GM15510 (cell line): ENCODE data around the gene SLC1A4.

Experiments used
- POLR2A ChIP-seq: IDR thresholded peaks from 3 replicates; pipeline ENCODE4 v1.6.1; 2011; ENCODE audit warnings: borderline replicate concordance; ENCODE audit not compliant: insufficient read length; ENCODE audit errors: extremely low read depth

The SLC1A4 gene

DNA sequence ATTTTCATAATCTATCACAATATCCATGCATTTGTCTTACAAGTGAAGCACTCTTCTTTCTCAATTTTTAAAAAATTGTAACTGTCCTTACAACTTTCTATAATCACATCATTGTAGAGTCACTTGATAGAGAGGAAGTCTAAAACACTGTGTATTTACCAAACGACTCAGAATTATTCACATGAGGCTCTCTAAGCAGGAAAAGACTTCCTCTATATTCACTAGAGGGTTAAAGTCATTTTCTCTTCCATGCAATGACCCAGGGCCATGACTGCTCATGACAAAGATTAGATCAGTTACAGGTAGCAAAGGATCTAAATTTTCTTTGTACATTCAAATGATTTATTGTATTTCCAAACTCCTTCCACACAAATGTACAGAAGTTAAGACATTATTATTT, 9.0 kb upstream of the SLC1A4 start:
- no peak for TF ChIP-seq POLR2A

DNA sequence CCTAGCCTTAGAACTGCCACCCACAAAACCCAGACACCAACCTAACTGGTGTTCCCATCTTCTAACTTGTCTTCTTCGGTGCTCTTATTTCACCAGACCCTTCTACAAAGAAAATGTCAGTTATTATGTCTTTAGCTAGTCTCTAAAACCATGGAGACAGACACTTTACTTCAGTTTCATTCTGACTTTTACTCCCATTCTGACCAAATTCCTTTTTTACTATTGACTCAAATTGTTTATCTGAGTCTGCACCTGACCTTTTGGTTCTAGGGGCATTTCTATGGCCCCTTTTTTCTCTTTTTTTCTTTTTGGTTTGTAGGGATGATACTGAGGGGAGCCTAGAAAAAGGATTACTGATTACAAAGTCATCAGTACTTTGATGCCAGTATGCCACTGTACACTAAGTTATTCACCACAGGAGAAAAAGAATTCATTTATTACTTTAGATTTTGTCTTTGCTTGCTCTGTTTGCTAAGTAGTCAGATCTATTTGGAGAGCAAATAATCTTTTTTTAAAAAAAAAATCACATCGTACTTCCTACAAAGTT, 6.8 kb upstream of the SLC1A4 start:
- no peak for TF ChIP-seq POLR2A

DNA sequence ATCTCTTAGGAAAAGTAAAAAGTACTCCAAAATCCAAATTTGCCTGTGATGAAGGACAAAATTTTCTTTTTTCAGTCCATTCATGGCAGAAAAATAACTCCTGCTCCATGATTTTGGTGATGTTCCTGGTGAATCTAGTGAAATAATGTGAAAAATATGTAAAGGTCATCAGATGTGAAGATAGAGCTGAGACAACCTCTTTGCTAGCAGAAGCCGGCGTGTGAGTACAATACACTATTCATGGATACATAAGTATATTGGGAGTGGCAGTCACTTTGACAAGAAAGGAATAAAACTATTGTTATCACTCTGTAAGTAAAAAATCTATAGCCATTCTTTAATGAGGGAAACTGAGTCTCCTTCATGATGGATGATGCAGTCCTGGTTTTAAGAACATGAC, 6.3 kb upstream of the SLC1A4 start:
- no peak for TF ChIP-seq POLR2A

DNA sequence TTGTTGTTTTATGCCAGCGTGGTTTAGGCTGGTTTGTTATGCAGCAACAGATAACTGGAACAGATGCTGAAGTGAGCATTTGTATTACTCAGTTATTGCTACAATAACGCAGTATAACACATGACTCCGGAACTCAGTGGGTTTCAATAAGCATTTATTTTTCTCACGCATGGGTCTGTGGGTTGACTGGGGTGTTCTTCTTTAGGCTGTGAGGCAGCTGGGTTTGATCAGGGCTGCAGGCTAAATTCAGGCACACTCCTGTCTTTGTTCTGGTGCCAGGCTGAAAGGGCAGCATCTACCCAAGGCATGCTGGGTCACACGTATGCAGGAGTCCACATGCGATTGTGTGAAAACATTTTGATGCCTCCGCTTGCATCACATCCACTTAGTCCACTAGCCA, 3.8 kb upstream of the SLC1A4 start:
- no peak for TF ChIP-seq POLR2A

DNA sequence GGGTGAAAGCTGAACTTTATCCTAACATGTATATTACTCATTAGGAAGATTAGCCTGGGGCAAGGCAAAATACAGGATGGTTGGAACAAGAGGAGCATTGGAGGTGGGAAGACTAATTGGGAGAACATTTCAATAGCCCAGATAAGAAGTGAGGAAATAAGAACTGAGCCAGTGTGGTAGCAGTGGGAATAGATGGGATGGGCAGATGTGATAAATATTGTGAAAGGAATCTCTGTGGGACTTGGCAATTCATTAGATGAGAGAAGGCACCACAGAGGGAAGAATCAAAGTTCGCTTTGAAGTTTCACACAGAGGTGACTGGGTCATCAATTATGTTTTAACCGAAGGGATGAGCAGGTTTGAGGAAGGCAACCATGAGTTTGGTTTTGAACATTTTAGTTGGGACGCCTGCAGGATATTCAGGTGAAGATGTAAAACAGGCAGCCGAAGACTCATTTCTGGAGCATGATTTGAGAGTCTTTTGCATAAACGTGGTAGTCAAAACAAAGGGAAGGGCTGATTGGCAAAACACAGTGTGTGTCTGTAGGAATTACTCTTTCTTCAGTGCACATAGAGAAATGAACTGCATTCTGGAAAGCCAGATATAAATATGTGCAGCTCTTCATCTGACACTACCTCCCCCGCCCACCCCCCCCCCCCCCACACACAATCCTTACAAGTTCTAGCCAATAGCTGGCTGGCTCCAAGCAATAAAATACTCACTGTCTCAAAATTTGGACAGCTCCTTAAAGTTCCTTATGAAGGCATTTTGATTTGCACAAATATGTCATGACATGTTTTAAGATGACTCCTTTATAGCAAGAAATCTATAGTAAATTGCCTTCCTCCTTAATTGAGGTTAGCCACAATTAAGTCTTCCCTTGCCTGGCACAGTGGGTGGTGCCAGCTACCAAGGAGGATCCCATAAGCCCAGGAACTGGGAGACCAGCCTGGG, 1.9 kb upstream of the SLC1A4 start:
- no peak for TF ChIP-seq POLR2A

DNA sequence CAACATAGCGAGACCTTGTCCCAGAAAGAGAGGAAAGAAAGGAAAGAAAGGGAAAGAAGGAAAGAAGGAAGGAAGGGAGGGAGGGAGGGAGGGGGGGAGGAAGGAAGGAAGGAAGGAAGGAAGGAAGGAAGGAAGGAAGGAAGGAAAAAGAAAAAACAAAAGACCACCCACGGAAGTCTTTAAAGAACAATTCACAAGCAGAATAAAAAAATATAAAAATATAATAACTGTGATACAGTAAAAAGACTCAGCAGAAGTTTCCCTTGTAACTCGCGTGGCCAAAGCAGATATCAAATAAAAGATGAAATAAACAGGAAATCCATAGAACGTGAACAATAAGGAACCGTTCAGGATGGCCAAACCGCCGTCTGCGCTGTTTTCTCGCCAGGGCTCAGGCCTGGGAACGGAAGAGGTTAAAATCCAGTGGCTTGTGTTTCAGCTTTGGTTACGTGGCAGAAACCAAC, 1.2 kb upstream of the SLC1A4 start:
- no peak for TF ChIP-seq POLR2A

DNA sequence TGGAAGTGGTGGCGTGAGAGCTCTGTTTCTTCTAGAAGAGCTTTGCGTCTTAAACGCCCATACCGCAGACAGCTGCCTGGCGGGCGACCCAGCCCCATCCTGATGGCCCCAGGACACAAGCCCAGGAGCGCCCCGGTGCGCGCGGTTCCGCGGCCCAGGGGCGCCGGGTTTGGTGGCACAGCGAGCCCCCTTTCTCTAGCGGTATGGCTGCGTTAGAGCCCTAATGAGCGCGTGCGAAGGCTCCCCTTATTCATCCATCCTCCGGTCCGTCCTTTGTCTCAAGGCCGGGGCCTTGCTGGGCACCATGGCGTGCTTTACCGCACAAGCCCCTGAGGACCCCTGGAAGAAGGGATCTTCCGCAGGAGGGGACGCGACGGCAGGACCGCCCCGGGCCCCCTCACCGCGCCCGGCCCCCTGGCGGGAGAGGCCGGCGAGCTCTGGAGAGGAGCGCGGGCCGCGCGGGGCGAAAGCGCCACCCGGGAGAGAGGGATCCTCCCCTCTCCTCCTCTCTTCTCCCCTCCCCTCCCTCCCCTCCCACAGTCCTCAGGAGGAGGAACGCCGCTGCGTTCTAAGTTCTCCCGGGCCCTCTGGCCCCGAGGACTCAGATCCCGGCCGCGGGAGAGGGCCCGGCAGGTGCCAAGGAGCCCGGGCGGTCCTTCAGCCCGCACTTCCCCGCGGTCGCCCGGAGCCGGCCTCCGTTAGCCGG, 626 bp upstream of the SLC1A4 start:
- TF ChIP-seq POLR2A: peak; percentile 63

DNA sequence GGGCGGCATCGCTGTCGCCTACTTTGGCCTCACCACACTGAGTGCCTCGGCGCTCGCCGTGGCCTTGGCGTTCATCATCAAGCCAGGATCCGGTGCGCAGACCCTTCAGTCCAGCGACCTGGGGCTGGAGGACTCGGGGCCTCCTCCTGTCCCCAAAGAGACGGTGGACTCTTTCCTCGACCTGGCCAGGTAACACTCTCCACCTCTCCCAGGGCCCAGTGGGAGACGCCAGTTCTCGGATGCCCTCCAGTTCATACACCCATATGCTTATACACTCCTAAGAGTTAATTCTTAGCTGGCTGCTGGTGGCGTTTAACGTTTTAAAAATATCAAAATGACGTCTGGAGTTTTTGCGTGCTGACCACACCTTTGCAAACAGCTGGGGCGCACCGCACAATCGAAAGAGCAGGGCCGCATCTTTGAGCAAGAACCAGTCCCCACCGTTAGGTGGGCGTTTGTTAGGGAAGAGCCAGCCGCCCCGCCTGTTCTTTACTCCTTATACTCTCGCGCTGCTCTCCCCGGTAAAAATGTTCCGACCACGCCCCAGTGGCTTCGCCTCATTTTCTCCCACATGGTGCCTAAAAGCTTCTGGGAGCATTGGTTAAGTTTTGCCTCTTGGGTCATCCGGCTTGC, 899 bp downstream of the SLC1A4 start:
- TF ChIP-seq POLR2A: peak; percentile 13

DNA sequence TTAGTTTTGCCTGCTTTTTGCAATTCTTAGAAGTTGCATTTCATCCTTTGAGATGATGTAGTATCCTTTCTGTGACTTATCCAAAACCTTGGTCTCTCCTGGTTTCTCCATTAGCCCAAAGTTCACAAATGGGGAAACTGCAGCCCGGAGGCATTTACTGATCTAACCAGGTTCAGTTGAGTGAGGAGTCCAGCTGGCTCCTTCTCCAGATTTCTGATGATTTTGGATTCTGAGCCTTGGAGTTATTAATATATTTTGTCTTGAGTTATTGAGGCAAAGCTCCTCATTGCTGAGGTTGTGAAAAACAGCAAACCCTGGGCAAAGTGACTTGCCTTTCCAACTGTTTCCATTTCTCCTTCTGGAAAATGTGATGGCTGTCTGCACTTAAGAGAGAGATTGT, 1.7 kb downstream of the SLC1A4 start:
- TF ChIP-seq POLR2A: no peak

DNA sequence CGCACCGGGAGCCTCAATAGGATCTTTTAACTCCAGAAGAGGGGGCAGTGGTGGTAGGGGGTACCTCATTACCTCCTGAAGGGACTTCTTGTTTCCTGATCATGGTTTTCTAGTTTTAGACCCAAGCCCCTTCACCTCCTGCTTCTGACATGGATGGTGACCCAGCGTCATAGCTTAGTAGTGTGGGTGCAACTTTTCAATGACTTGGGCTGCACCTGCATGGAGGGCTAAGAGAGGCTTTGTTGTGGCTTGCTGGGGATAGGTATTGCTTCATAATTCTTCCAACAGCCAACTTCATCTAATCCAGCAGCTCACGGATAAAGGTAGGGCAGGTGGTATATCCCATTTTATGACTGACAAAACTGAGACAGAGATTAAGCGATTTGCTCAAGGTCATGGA, 3.0 kb downstream of the SLC1A4 start:
- no peak for TF ChIP-seq POLR2A

DNA sequence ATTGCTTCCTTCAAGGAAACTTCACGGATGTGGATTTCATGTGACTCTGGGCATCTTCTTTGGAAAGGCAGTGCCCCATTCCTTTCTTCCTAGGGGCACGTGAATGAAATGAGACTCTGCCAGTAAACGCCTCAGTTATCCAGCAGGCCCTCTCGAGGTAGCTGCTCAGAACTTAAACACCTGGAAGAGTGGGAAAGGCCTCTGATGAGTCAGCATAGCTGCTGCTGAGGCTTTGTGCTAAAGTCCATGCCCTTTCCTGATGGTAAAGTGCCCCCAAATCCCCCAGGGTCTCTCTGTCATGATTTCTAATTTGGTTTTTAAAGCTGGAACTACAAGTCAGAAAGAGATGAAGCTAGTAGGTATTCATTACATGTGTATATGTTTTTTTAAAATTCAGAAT, 3.8 kb downstream of the SLC1A4 start:
- no peak for TF ChIP-seq POLR2A

DNA sequence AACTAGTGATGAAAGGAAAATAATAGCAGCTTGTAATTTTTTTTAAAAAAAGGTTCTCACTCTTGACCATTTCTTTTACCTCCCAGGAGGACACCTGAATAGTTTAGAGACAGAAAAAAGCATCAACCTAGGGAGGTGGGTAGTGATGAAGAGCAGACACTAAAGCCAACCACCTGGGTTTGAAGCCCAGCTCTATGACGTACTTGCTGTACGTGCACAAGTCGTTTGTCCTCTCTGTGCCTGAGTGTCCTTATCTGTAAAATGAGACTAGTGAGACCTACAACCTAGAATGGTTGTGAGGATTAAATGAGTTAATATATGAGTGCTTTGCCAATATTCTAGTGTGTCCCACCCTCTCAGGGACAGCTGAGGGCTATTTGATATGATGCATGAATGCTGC, 5.8 kb downstream of the SLC1A4 start:
- no peak for TF ChIP-seq POLR2A

DNA sequence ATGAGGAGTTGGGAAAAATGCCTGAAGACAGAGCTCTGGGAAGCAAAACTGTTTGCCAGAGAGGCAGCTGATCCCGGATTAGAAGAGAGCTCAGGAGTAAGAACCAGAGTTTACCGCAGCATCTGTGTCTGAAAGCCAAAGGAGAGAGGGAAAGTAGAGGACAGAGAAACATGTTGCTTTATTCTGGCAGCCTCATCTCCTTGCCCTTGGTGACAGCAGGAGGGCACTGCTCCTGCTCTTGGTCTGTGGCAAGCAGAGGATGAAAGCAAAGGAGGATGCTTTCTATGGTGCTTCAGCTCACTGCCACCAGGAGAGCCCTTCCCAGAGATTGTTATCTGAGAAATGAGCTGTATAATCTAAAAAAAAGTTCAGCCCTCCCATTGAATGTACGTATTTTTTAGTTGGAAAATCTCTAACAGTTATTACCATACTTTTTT, 7.7 kb downstream of the SLC1A4 start:
- no peak for TF ChIP-seq POLR2A

DNA sequence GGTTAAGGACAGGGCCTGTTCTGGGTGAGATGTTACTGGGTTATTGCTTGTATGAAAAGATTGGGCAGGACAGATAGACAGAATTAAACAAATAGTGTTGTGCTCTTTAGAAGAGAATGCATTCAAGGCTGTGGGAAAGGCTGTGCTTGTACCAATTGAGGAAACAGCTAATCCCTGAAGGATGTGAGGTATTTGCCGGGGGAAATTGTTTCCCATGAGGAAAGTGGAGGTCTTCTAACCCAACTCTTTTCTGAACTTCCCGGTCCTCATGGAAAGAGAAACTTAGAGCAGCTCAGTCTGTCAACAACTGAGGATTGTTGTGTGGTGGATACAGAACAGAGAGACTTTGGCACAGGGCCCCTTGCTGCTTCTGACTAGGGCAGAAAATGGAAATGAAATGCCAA, 9.5 kb downstream of the SLC1A4 start:
- TF ChIP-seq POLR2A: no peak

DNA sequence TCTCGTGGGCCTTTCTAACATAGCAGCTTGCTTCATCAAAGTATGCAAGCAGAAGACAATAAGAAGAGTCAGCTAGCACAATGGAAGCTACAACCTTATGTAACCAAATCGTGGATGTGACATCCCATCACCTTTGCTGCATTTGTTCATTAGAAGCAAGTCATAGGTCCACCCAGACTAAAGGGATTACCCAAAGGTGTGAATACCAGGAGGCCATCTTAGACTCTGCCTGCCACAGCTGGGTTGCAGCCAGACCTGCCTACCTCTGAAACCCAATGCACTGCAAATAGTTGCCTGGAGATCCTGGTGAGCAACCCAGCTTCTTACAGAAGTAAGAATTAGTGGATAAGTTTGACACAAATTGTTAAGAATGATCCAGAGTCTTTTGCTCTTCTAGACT, 10.6 kb downstream of the SLC1A4 start:
- TF ChIP-seq POLR2A: no peak
